Measurements from ENCODE around the gene FLT3LG.

GRCh38 chr19:49442771-49443365 lies 31.1 kb upstream of the FLT3LG start:
- TF ChIP-seq CTCF (IDR thresholded peaks at IDR 0.05; ENCODE audit: low read length) (no peak), EZH2phosphoT487 (IDR thresholded peaks at IDR 0.05; ENCODE audit: low read length) (no peak)
